Gastroesophageal sphincter (tissue), 4 donors: ENCODE measurements around the gene ZNF821. TPM values are rescaled to one million over a fixed set of nuclear protein-coding genes. Genes with fewer than 3 reads are reported as not detected.

Experiments used
- ATAC-seq: fragments of 150-250 bp; one replicate; pipeline ENCODE4 v1.9.1; 2016; ENCODE audit warnings: mild to moderate bottlenecking, moderate library complexity
- H3K27ac ChIP-seq, 4 donors: fragments of 200-600 bp; sonication (generic) in 3 of 4; 1 replicate in 3 of 4; 2 replicates in 1 of 4; pipeline ENCODE4 v1.5.1; 2016 to 2019
- H3K27me3 ChIP-seq: fragments of 200-600 bp; sonication (generic); one replicate; pipeline ENCODE4 v1.5.1; 2019
- H3K36me3 ChIP-seq, 2 donors: fragments of 200-600 bp; sonication (generic); one replicate each; pipeline ENCODE4 v1.5.1; 2019; ENCODE audit warnings: control low read depth in 1 of 2
- H3K4me1 ChIP-seq, 3 donors: fragments of 200-600 bp; sonication (generic); 1 replicate in 2 of 3; 2 replicates in 1 of 3; pipeline ENCODE4 v1.5.1; 2016 to 2019; ENCODE audit warnings: control low read depth in 2 of 3
- H3K4me3 ChIP-seq, 2 donors: fragments of 200-600 bp; sonication (generic); one replicate each; pipeline ENCODE4 v1.5.1; 2019; ENCODE audit warnings: mild to moderate bottlenecking in 1 of 2, moderate library complexity in 1 of 2
- H3K9me3 ChIP-seq, 3 donors: fragments of 200-600 bp; sonication (generic); one replicate each; pipeline ENCODE4 v1.5.1; 2017 to 2019; ENCODE audit warnings: control low read depth in 2 of 3
- EP300 ChIP-seq: sonication (generic); formaldehyde crosslinking; IDR thresholded peaks from one replicate; pipeline ENCODE4 v1.6.1; 2017; ENCODE audit warnings: antibody characterized with exemption, mild to moderate bottlenecking
- POLR2A ChIP-seq, 2 donors: fragments of 450-650 bp; IDR thresholded peaks; one replicate each; pipeline ENCODE4 v1.6.1; 2017; ENCODE audit warnings: antibody characterized with exemption in 2 of 2, mild to moderate bottlenecking in 2 of 2, moderate library complexity in 1 of 2
- POLR2AphosphoS5 ChIP-seq: sonication (generic); formaldehyde crosslinking; IDR thresholded peaks from one replicate; pipeline ENCODE4 v1.6.1; 2017; ENCODE audit warnings: antibody characterized with exemption
- WGBS, 2 donors: methylation state at CpG; one replicate each; pipeline ENCODE4 v1.1.5; 2018; ENCODE audit warnings: low coverage in 1 of 2; 5-methylcytosine and 5-hydroxymethylcytosine counted together
- total RNA-seq, 4 donors: library from RNA; depleted of rRNA; stranded (reverse); fragments of >200 nt; gene quantifications; one replicate each; pipeline ENCODE4 v1.1.0, GENCODE V29; 2016
- TF ChIP-seq, protein P1 (sequence below), 4 experiments: fragments of 200-600 bp in 2 of 4; fragments of 450-650 bp in 2 of 4; sonication (generic) in 1 of 4; IDR thresholded peaks; one replicate each; pipeline ENCODE4 v1.5.1; 2017 to 2019; ENCODE audit warnings: antibody characterized with exemption in 4 of 4, mild to moderate bottlenecking in 2 of 4, moderate library complexity in 2 of 4

ZNF821 gene
- total RNA-seq, 4 donors from 2014 or later: 2.8 to 10.0 (median 7.3) TPM

DNA sequence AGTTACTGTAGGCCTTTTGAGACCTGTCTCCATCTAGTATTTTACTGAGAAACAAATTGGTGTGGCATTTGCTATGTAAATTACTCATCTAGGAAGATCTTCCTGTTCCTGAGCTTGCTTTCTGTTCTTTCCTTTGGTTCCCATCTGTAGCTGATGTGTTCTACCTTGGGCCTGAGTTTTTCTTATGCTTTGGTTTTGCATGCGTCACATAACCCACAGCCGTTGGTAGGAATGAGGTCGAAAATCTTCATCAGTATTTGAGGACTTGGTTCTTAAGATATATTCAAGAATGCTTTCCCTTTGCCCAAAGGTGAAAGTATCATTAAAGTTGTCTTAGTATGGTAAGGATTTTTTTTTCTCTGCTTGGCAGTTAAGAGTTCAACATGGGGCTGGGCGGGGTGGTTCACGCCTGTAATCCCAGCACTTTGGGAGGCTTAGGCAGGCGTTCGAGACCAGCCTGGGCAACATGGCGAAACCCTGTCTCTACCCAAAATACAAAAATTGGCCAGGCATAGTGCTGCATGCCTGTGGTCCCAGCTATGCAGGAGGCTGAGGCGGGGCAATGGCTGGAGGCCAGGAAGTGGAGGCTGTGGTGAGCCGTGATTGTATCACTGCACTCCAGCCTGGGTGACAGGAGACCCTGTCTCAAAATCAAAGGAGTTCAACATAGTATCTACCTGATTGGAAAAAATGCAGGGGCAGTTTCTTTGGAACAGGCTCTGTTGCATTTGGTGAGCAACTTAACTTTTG lies 40.1 kb upstream of the ZNF821 start:
- no peak for ATAC-seq
- WGBS, 2 donors: 78 to 100% methylated on average over 3 to 9 of the region's 10 CpGs
- Histone ChIP-seq H3K9me3 (no peaks in the 10 kb centered on the region), H3K4me1 (peaks cover 14 to 50% (median 29%) of the 10 kb centered on the region in 3 donors), H3K27me3 (no peaks in the 10 kb centered on the region), H3K4me3 (no peak overlapping the region), H3K36me3 (peaks cover 4 to 86% of the 10 kb centered on the region in 2 donors), H3K27ac (no peak overlapping the region)
- no peak for TF ChIP-seq POLR2AphosphoS5
- TF ChIP-seq POLR2A (IDR thresholded peaks at IDR 0.05): no peak
- TF ChIP-seq, protein P1, sequence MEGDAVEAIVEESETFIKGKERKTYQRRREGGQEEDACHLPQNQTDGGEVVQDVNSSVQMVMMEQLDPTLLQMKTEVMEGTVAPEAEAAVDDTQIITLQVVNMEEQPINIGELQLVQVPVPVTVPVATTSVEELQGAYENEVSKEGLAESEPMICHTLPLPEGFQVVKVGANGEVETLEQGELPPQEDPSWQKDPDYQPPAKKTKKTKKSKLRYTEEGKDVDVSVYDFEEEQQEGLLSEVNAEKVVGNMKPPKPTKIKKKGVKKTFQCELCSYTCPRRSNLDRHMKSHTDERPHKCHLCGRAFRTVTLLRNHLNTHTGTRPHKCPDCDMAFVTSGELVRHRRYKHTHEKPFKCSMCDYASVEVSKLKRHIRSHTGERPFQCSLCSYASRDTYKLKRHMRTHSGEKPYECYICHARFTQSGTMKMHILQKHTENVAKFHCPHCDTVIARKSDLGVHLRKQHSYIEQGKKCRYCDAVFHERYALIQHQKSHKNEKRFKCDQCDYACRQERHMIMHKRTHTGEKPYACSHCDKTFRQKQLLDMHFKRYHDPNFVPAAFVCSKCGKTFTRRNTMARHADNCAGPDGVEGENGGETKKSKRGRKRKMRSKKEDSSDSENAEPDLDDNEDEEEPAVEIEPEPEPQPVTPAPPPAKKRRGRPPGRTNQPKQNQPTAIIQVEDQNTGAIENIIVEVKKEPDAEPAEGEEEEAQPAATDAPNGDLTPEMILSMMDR (IDR thresholded peaks at IDR 0.05): no peak
- TF ChIP-seq EP300: no peak

DNA sequence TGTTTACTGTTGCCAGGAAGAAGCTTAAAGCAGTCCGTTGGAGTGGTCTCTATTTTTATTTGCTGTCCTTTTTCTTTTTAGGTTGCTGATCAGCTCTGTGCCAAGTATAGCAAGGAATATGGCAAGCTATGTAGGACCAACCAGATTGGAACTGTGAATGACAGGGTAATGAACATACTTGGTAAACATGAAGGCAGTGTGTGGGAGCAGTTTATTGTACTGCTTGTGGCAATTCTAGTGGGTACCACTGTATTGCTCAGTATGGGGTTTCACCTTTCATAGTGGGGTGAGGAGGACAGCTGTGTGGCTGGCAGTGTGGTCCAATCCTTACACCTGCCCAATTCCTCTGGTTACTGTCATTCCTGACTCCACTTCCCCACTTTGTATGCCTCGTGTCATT lies 36.7 kb upstream of the ZNF821 start:
- peaks cover 0 to 48% (median 3%) of the 10 kb centered on the region in 3 donors for H3K4me1 ChIP-seq
- TF ChIP-seq EP300 (no peak), POLR2AphosphoS5 (no peak), POLR2A (IDR thresholded peaks at IDR 0.05) (no peak)
- TF ChIP-seq, protein P1 (IDR thresholded peaks at IDR 0.05): no peak
- peaks cover 4 to 97% of the 10 kb centered on the region in 2 donors for H3K36me3 ChIP-seq

DNA sequence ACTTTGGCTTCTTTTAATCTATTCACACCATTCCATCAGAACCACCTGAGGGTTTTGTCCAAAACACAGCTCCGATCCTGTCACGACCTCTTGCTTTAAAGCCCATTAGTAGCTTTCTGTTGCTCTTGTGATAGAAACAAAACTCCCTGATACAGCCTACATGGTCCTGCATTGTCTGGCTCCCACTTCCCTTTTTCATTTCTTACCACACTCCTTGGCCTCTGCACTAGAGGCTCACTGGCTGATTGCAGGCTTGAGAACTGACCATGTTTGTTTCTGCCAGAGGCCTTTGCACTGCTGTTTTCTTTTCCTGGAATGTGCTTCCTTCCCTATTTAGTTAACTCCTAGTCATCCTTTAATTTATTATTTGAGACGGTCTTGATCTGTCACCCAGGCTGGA lies 35.1 kb upstream of the ZNF821 start:
- H3K36me3 ChIP-seq: peaks cover 4 to 81% of the 10 kb centered on the region in 2 donors
- peaks cover 0 to 56% (median 12%) of the 10 kb centered on the region in 3 donors for H3K4me1 ChIP-seq
- TF ChIP-seq POLR2AphosphoS5: no peak
- no peak for TF ChIP-seq POLR2A (IDR thresholded peaks at IDR 0.05)
- no peak for TF ChIP-seq EP300
- TF ChIP-seq, protein P1 (IDR thresholded peaks at IDR 0.05): no peak
- H3K27ac ChIP-seq: no peak overlapping the region
- 72 to 75% methylated on average over 2 to 3 of the region's 3 CpGs for WGBS, 2 donors
- H3K27me3 ChIP-seq: no peaks in the 10 kb centered on the region
- H3K4me3 ChIP-seq: no peak overlapping the region
- no peak for ATAC-seq
- H3K9me3 ChIP-seq: no peaks in the 10 kb centered on the region

More for the DNA sequence above, 36.7 kb upstream of the ZNF821 start:
- Histone ChIP-seq H3K27ac (no peak overlapping the region), H3K4me3 (no peak overlapping the region), H3K27me3 (no peaks in the 10 kb centered on the region), H3K9me3 (no peaks in the 10 kb centered on the region)
- WGBS, 2 donors: 69 to 80% methylated on average over 1 to 2 of the region's 2 CpGs
- no peak for ATAC-seq

DNA sequence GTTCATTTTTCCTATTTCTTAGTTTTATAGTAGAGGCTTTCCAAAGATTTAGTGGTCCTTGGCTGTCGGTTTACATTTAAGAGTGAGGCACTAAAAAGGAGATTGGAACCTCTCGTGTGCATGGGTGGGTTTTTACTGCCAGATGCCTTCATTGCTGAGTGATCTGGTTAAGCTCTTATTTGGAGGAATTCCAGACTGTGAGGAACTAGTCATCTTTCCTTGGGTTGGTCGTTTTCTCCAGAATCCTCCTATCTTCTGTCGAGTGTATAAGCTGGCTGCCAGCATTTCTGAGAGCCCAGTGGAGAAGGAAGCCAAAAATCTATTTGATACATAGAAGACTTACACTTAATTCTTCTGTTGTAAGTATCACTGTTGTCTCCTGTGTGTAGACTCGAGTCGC lies 33.9 kb upstream of the ZNF821 start:
- Histone ChIP-seq H3K9me3 (no peaks in the 10 kb centered on the region), H3K27ac (no peak overlapping the region), H3K36me3 (peaks cover 4 to 69% of the 10 kb centered on the region in 2 donors), H3K4me1 (peaks cover 0 to 62% (median 12%) of the 10 kb centered on the region in 3 donors), H3K27me3 (no peaks in the 10 kb centered on the region), H3K4me3 (no peak overlapping the region)
- TF ChIP-seq EP300: no peak
- TF ChIP-seq, protein P1 (IDR thresholded peaks at IDR 0.05): no peak
- no peak for TF ChIP-seq POLR2A (IDR thresholded peaks at IDR 0.05)
- no peak for TF ChIP-seq POLR2AphosphoS5
- ATAC-seq: no peak
- WGBS, 2 donors: 52% methylated on average over 5 of the region's 6 CpGs; no CpG with 5 or more reads in 1 of the 2 donors
